Neural progenitor cell (in vitro differentiated cells): ENCODE results near the gene ADGRF4.

ENCODE experiments used
- CTCF ChIP-seq: fragments of 200-600 bp; sonication (generic); IDR thresholded peaks from 2 replicates; pipeline ENCODE4 v1.5.1; 2017; ENCODE audit warnings: antibody characterized with exemption, mild to moderate bottlenecking
- EZH2 ChIP-seq: fragments of 200-600 bp; sonication (generic); IDR thresholded peaks from 2 replicates; pipeline ENCODE4 v1.6.1; 2017; ENCODE audit warnings: antibody characterized with exemption, mild to moderate bottlenecking, moderate library complexity

GRCh38 chr6:47714802-47715201 lies 16.4 kb downstream of the ADGRF4 start:
- TF ChIP-seq CTCF (no peak), EZH2 (no peak)
